SU-DHL-6 (cell line): ENCODE results near the gene USP24.

Experiments used
- EZH2phosphoT487 ChIP-seq: fragments of 200-600 bp; sonication (generic), shearing (Covaris generic); conservative IDR thresholded peaks from 2 replicates; pipeline ENCODE4 v1.6.1; 2018; ENCODE audit warnings: mild to moderate bottlenecking, antibody characterized with exemption, low read length, moderate library complexity, mixed read lengths
- TF ChIP-seq, protein P1 (sequence below): fragments of 200-600 bp; sonication (generic); IDR thresholded peaks from one replicate; pipeline ENCODE4 v1.5.1; 2017; ENCODE audit warnings: antibody characterized with exemption, mild to moderate bottlenecking, low read length, moderate library complexity; ENCODE audit not compliant: insufficient read depth, poor library complexity, severe bottlenecking

DNA sequence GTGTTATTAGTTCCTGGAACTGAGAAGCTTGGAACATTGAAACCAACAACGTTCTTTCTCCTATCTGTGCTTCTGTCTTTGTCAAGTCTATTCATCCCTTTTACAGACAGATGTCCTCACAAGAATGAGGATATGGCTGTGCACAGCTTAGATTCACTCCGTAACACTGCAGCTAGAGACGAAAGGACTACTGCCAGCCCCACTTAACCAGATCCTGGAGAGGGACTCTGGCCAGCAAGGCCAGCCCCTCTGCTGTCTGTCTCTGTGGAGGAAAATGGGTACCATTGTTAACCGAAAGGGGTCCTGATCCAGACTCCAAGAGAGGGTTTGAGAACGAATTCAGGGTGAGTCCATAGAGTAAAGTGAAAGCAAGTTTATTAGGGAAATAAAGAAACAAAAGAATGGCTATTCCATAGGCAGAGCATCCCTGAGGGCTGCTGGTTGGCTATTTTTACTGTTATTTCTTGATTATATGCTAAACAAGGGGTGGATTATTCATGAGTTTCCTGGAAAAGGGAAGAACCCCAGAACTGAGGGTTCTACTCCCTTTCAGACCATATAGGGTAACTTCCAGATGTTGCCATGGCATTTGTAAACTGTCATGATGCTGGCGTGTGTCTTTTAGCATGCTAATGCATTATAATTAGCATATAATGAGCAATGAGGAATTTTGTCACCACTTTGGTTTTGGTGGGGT is 17.4 kb upstream of the USP24 start:
- TF ChIP-seq EZH2phosphoT487 = no peak
- TF ChIP-seq, protein P1, sequence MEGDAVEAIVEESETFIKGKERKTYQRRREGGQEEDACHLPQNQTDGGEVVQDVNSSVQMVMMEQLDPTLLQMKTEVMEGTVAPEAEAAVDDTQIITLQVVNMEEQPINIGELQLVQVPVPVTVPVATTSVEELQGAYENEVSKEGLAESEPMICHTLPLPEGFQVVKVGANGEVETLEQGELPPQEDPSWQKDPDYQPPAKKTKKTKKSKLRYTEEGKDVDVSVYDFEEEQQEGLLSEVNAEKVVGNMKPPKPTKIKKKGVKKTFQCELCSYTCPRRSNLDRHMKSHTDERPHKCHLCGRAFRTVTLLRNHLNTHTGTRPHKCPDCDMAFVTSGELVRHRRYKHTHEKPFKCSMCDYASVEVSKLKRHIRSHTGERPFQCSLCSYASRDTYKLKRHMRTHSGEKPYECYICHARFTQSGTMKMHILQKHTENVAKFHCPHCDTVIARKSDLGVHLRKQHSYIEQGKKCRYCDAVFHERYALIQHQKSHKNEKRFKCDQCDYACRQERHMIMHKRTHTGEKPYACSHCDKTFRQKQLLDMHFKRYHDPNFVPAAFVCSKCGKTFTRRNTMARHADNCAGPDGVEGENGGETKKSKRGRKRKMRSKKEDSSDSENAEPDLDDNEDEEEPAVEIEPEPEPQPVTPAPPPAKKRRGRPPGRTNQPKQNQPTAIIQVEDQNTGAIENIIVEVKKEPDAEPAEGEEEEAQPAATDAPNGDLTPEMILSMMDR = no peak
